Gastrocnemius medialis (tissue), 4 donors: ENCODE results near the gene CCDC187. TPM values are rescaled to one million over a fixed set of nuclear protein-coding genes. Genes with fewer than 3 reads are reported as not detected.
"Not testable (repeated sequence)": the region's sequence is repeated elsewhere in the genome, so short reads cannot be mapped to it uniquely, and the experiment has no call there.

Source experiments
- ATAC-seq, 2 donors: fragments of 150-250 bp; one replicate each; pipeline ENCODE4 v1.9.1; 2016
- DNase-seq, 2 donors: peaks; one replicate each; pipeline ENCODE4 v3.0.0-alpha.2; 2019
- H3K27ac ChIP-seq, 4 donors: fragments of 200-600 bp; sonication (generic); 1 replicate in 1 of 4; 2 replicates in 3 of 4; pipeline ENCODE4 v1.5.1; 2016 to 2018; ENCODE audit warnings: mild to moderate bottlenecking in 2 of 4, moderate library complexity in 1 of 4
- H3K27me3 ChIP-seq, 3 donors: fragments of 200-600 bp; sonication (generic) in 2 of 3; 1 replicate in 1 of 3; 2 replicates in 2 of 3; pipeline versions ENCODE4 v1.5.1 to v1.6.0; 2016 to 2019; ENCODE audit warnings: mild to moderate bottlenecking in 1 of 3, moderate library complexity in 1 of 3
- H3K36me3 ChIP-seq, 2 donors: fragments of 200-600 bp; sonication (generic) in 1 of 2; one replicate each; pipeline ENCODE4 v1.5.1; 2017 to 2018
- H3K4me1 ChIP-seq, 2 donors: fragments of 200-600 bp; sonication (generic) in 1 of 2; one replicate each; pipeline ENCODE4 v1.5.1; 2016 to 2017; ENCODE audit warnings: mild to moderate bottlenecking in 2 of 2
- H3K4me3 ChIP-seq, 4 donors: fragments of 200-600 bp; sonication (generic) in 3 of 4; 1 replicate in 1 of 4; 2 replicates in 3 of 4; pipeline ENCODE4 v1.5.1; 2016 to 2019; ENCODE audit warnings: mild to moderate bottlenecking in 2 of 4
- H3K9me3 ChIP-seq, 3 donors: fragments of 200-600 bp; sonication (generic) in 2 of 3; 1 replicate in 1 of 3; 2 replicates in 2 of 3; pipeline ENCODE4 v1.5.1; 2016 to 2019
- POLR2A ChIP-seq, 2 donors: fragments of 450-650 bp; IDR thresholded peaks; one replicate each; pipeline ENCODE4 v1.6.1; 2017; ENCODE audit warnings: antibody characterized with exemption in 2 of 2, mild to moderate bottlenecking in 2 of 2, moderate library complexity in 2 of 2
- in situ Hi-C, 4 donors: fragments of 200-750 bp; cut with MboI; loops; one replicate each; pipeline versions ENCODE4 v1.15.0 to v1.8.0; 2017; ENCODE audit warnings: low sequenced_read_pairs in 4 of 4
- intact Hi-C: fragments of 100-400 bp; cut with DNase I; formaldehyde crosslinking; loops from one replicate; pipeline ENCODE4 v1.15.1; 2023; ENCODE audit warnings: low total_unique reads
- total RNA-seq, 4 donors: library from RNA; depleted of rRNA; stranded (reverse); fragments of >200 nt; gene quantifications; one replicate each; pipeline versions ENCODE4 v1.1.0 to v1.2.3, GENCODE V29; 2016
- TF ChIP-seq, protein P1 (sequence below), 5 experiments: fragments of 450-650 bp in 3 of 5; fragments of 200-600 bp in 2 of 5; sonication (generic) in 2 of 5; IDR thresholded peaks in 4 of 5; conservative IDR thresholded peaks in 1 of 5; 1 replicate in 4 of 5; 2 replicates in 1 of 5; pipeline ENCODE4 v1.5.1; 2016 to 2019; ENCODE audit warnings: antibody characterized with exemption in 5 of 5, mild to moderate bottlenecking in 3 of 5, moderate library complexity in 3 of 5

The CCDC187 gene
- total RNA-seq, 4 donors from 2014 or later, result not detected

GRCh38 chr9:136323371-136323789 is 19.5 kb upstream of the CCDC187 start:
- Histone ChIP-seq H3K4me3 (no peak overlapping the region), H3K27ac (no peak overlapping the region), H3K36me3 (no peaks in the 10 kb centered on the region), H3K9me3 (no peaks in the 10 kb centered on the region), H3K27me3 (peaks cover 6 to 31% (median 20%) of the 10 kb centered on the region in 3 donors), H3K4me1 (peaks cover 0 to 11% of the 10 kb centered on the region in 2 donors)
- in situ Hi-C loops, result no loop called here
- DNase-seq, result no peak
- intact Hi-C loops, result no loop called here
- no peak for ATAC-seq
- TF ChIP-seq, protein P1, sequence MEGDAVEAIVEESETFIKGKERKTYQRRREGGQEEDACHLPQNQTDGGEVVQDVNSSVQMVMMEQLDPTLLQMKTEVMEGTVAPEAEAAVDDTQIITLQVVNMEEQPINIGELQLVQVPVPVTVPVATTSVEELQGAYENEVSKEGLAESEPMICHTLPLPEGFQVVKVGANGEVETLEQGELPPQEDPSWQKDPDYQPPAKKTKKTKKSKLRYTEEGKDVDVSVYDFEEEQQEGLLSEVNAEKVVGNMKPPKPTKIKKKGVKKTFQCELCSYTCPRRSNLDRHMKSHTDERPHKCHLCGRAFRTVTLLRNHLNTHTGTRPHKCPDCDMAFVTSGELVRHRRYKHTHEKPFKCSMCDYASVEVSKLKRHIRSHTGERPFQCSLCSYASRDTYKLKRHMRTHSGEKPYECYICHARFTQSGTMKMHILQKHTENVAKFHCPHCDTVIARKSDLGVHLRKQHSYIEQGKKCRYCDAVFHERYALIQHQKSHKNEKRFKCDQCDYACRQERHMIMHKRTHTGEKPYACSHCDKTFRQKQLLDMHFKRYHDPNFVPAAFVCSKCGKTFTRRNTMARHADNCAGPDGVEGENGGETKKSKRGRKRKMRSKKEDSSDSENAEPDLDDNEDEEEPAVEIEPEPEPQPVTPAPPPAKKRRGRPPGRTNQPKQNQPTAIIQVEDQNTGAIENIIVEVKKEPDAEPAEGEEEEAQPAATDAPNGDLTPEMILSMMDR (IDR thresholded peaks at IDR 0.05 in 4 of 5, conservative IDR thresholded peaks at IDR 0.05 in 1 of 5), result no peak
- no peak for TF ChIP-seq POLR2A (IDR thresholded peaks at IDR 0.05)

GRCh38 chr9:136322756-136323330 is 18.9 kb upstream of the CCDC187 start:
- intact Hi-C loops, result no loop called here

GRCh38 chr9:136321561-136321960 is 17.7 kb upstream of the CCDC187 start:
- Histone ChIP-seq H3K9me3 (no peaks in the 10 kb centered on the region), H3K27ac (no peak overlapping the region), H3K4me3 (no peak overlapping the region), H3K36me3 (no peaks in the 10 kb centered on the region), H3K27me3 (peaks cover 2 to 21% (median 9%) of the 10 kb centered on the region in 3 donors), H3K4me1 (no peaks in the 10 kb centered on the region)
- intact Hi-C loops (no loop called here), in situ Hi-C loops (no loop called here)
- no peak for ATAC-seq
- no peak for DNase-seq
- TF ChIP-seq POLR2A (IDR thresholded peaks at IDR 0.05), result no peak
- TF ChIP-seq, protein P1 (IDR thresholded peaks at IDR 0.05 in 4 of 5, conservative IDR thresholded peaks at IDR 0.05 in 1 of 5), result no peak

More at GRCh38 chr9:136322756-136323330, 18.9 kb upstream of the CCDC187 start:
- Histone ChIP-seq H3K4me1 (peaks cover 0 to 6% of the 10 kb centered on the region in 2 donors), H3K4me3 (no peak overlapping the region), H3K27me3 (peaks cover 2 to 27% (median 16%) of the 10 kb centered on the region in 3 donors), H3K27ac (no peak overlapping the region), H3K36me3 (no peaks in the 10 kb centered on the region), H3K9me3 (no peaks in the 10 kb centered on the region)
- no peak for DNase-seq
- no peak for ATAC-seq
- in situ Hi-C loops, result no loop called here
- TF ChIP-seq, protein P1 (IDR thresholded peaks at IDR 0.05 in 4 of 5, conservative IDR thresholded peaks at IDR 0.05 in 1 of 5), result no peak
- no peak for TF ChIP-seq POLR2A (IDR thresholded peaks at IDR 0.05)

- H3K4me3 ChIP-seq, H3K9me3 ChIP-seq, ATAC-seq, intact Hi-C loops, H3K27ac ChIP-seq, DNase-seq, H3K36me3 ChIP-seq, in situ Hi-C loops, H3K4me1 ChIP-seq: not testable (repeated sequence)
- H3K27me3 ChIP-seq, result peaks cover 2 to 20% (median 4%) of the 10 kb centered on the region in 3 donors
These were observed 17.1 kb upstream of the CCDC187 start for GRCh38 chr9:136320972-136321371.

DNA sequence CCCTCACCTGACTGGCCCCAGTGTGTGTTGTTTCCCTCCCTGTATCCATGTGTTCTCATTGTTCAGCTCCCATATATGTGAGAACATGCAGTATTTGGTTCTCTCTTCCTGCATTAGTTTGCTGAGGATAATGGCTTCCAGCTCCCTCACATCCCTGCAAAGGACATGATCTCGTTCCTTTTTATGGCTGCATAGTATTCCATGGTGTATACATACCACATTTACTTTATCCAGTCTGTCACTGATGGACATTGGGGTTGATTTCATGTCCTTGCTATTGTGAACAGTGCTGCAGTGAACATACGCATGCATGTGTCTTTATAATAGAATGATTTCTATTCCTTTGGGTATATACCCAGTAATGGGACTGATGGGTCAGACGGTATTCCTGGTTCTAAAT is 16.1 kb upstream of the CCDC187 start:
- H3K4me3 ChIP-seq, H3K9me3 ChIP-seq, ATAC-seq, in situ Hi-C loops, H3K36me3 ChIP-seq, intact Hi-C loops, H3K4me1 ChIP-seq, DNase-seq, H3K27ac ChIP-seq: not testable (repeated sequence)
- H3K27me3 ChIP-seq, result peaks cover 0 to 15% (median 2%) of the 10 kb centered on the region in 3 donors

GRCh38 chr9:136319244-136319643 is 15.3 kb upstream of the CCDC187 start:
- ATAC-seq, in situ Hi-C loops, H3K4me3 ChIP-seq, DNase-seq, H3K9me3 ChIP-seq, H3K36me3 ChIP-seq, H3K4me1 ChIP-seq, intact Hi-C loops, H3K27ac ChIP-seq: not testable (repeated sequence)
- H3K27me3 ChIP-seq, result peaks cover 0 to 19% (median 2%) of the 10 kb centered on the region in 3 donors
